ENCODE measurements around the gene RASAL1.

- TF ChIP-seq, protein P1, sequence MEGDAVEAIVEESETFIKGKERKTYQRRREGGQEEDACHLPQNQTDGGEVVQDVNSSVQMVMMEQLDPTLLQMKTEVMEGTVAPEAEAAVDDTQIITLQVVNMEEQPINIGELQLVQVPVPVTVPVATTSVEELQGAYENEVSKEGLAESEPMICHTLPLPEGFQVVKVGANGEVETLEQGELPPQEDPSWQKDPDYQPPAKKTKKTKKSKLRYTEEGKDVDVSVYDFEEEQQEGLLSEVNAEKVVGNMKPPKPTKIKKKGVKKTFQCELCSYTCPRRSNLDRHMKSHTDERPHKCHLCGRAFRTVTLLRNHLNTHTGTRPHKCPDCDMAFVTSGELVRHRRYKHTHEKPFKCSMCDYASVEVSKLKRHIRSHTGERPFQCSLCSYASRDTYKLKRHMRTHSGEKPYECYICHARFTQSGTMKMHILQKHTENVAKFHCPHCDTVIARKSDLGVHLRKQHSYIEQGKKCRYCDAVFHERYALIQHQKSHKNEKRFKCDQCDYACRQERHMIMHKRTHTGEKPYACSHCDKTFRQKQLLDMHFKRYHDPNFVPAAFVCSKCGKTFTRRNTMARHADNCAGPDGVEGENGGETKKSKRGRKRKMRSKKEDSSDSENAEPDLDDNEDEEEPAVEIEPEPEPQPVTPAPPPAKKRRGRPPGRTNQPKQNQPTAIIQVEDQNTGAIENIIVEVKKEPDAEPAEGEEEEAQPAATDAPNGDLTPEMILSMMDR (IDR thresholded peaks at IDR 0.05; ENCODE audit: low read depth, low read length), result no peak
- TF ChIP-seq EZH2phosphoT487 (IDR thresholded peaks at IDR 0.05; ENCODE audit: low read depth), result no peak
Measured at GRCh38 chr12:113057565-113058485, 77.7 kb downstream of the RASAL1 start.
